Midbrain (tissue), 1 donor: ENCODE results near the gene ZNF526.

ENCODE experiments used
- DNase-seq: peaks from one replicate; lab custom pipeline; 2025; lab: John Stamatoyannopoulos, UW

Gene ZNF526, protein sequence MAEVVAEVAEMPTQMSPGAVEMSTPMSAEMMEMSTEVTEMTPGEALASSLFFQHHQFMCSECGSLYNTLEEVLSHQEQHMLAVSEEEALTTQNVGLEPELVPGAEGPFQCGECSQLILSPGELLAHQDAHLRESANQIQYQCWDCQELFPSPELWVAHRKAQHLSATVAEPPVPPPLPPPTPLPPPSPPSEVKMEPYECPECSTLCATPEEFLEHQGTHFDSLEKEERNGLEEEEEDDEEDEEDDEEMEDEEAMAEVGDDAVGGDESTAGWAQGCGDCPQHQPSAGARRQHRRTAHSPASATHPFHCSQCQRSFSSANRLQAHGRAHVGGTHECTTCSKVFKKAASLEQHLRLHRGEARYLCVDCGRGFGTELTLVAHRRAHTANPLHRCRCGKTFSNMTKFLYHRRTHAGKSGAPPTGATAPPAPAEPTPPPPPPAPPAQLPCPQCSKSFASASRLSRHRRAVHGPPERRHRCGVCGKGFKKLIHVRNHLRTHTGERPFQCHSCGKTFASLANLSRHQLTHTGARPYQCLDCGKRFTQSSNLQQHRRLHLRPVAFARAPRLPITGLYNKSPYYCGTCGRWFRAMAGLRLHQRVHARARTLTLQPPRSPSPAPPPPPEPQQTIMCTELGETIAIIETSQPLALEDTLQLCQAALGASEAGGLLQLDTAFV

DNA sequence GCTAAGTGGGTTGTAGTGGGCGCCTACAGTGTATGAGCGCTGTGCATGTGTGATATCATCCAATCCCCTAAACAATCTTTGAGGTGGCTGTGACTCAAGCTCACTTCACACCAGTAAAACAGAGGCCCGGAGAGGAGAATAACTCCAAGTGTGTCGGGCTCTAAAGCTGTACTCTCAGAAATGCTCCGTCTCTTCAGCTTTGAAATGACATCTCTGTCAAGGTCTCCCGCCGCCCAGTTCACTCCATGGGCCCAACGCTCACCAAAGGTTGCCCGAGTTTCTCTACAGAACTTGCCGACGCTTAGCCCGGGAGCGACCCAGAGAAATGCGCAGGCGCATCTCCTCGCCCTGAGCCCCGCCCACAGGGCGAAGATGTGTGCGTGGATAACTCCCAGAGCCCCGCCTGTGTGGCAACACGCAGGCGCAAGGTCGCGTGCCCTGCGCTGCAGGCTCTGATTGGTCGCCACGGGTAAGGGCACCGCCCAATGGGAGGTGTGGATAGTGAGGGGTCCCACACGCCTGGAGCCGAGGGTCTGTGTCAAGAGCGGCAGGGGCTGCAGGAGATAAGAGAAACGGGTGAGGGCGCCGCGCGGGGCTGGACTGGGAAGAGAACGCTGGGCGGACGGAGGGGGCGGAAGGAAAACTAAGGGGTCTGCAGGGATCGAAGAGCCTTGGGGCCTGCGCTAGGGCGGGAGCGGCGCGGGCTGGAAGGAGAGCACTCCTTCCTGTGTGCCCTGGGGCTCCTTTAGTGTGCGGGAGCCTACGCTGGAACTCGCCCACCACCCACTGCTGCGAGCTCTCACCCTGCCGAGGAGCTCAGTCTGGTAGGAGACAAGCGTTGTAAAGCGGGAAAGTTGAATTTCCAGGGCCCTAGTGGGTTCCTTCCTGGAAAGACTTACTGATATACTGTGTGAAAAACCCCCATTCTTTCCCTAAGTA lies at the start of gene ZNF526:
Gene ZNF526 (plus strand): TSS at position 501 of the 939 bp plus-strand sequence. CDS start 4,092 bp downstream, outside the sequence.
- peak; percentile 96 for DNase-seq

DNA sequence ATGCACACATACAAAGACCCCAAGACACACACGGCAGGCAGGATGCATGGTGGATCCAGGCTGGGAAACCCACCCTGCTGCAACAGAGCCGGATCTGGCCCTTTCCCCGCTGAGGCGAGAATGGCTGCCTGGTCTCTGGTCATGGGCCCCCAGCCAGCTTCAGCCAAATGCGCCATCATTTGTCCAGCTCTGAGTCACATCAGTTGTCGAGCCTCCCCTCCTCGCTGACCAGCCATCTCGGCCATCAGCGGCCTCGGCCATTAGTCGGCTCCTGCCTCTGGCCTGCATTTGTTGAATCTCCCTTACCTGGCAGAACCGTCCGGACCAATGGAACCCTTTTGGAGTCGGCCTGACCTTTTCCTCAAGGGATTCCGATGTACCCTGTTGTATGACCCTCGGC lies 49.4 kb upstream of the ZNF526 start:
- no peak for DNase-seq

DNA sequence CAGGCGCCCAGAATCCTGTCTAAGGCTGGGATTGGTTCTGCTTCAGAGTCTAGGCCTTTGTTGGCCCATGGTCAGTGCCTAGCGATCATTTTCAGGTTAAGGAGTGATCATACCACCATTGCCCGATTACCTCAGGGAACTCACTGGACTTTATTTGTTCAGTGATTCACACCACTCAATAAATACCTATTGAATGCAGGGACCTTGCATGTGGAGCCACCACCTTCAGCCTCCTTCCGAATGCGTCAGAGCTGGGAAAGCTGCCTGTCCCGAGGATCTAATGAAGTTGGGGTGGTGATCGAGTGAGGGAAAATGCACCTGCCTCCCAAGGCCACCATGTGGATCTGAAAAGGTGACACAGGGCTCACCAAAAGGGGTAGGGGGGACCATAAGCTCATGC lies 47.9 kb upstream of the ZNF526 start:
- DNase-seq: no peak

DNA sequence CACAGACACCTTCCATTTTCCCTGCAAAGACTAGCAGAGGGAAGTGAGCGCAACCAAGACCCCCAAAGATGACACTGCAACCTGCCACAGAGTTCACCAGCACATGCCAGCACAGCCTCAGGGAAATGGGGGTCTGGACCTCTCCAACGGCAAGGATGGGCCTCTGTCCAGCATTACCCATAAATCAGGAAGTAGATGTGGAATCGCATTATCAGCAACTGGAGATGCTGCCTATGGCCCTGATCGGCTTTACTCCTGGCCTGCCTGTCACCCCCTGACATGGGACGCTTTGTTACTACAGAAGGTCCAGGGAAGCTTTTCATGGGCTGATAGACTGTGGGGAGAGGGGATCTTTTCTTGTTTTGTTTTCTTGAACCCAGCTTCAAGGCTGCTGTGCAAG lies 46.4 kb upstream of the ZNF526 start:
- DNase-seq: no peak

DNA sequence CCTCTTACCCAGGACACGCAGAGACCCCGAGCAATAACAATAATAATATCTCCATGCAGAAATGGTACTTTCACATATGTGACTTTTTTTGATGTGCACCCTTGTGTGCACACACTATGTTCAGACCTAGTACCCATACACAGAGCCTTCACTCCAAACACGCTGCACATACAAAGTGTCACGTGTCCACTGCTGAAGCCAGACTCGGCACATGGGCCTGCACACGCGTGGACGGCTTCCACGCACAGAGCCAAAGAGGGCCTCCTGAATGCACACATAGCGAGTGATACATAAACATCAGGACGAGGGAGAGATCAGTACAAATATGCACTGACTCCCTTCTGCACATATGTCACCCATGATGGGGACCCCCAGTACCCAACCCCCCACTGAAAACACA lies 45.9 kb upstream of the ZNF526 start:
- no peak for DNase-seq

DNA sequence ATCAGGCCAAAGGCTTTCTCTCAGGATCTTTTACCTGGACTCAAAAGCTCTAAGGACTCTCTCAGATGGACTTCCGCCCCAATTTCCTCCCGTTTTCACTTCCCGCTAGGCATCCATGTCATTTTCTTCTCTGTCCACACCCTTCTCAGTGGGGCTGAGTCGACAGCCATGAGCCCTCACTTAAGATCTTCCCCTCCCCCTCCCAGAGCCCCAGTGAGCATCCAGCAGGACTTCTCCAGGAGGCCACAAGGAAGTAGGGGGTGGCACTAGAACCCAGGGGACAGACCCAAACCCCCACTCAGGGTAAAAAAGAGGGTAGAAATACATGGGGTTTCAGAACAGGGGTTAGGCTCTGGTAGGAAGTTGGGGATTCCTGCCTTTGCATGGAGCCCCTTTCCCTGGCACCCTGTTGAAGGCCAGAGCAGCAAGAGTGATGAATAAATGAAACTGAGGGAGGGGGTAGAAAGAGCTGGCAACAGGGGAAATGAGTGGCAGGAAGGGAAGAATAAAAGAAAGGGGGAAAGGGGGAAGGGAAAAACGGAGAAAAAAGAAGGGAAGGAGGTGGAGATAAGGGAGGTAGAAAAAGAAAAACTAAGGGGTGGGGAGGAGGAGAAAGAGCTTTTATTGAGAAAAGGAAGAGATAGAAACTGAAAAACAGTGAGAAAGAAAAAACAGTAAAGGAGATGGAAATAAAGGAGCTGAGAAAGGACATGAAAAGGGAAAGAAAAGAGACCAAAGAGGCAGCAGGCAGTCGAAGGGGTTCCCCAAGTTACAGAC lies 45.0 kb upstream of the ZNF526 start:
- DNase-seq: no peak

DNA sequence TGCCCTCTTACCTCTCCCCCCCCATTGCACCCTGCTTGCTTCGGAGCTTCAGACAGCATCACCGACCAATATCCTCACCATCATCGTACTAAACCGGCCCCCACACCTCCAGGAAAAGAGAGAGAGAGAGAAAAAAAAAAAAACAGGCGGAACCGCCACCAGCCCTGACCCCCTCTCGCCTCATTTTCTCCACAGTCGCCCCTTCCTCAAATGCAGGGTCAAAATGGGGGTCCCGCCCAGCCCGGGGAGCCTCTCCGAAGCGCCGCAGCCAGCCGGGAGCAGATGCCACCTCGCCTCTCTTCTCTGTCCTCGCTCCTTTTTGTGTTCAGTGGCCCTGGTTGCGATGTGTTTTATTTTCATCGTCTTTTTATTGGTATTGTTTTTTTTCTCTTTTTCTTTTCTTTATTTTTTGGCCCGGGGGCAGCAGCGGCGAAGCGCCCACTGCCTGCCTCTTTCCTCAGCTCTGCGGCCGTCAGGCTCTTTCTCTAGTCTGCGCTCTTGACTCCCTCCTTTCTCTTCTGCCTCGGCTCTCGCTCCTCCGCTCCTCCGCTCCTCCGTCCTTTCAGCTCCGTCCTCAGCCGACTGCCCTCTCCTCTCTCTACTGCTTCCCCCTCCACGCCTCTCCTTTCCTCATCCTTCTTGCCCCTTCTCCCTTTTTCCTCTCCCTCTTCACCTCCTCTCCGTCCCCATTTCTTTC lies 44.0 kb upstream of the ZNF526 start:
- no peak for DNase-seq

DNA sequence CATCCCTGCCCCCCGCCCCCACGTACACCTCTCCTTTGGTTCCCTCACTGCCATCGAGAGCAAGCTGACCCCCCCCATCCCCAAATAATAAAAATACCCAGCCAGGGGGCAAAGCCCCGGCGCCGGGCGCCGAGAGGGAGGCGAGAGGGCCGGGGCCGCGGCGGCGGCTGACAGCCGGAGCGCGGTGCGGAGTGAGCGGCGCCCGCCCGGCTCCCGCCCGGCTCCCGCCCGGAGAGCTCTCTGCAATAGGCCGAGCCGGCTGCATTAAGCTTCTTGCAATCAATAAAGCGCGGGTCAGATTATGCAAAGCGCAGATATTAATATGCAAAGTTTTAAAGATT lies 43.5 kb upstream of the ZNF526 start:
- no peak for DNase-seq

DNA sequence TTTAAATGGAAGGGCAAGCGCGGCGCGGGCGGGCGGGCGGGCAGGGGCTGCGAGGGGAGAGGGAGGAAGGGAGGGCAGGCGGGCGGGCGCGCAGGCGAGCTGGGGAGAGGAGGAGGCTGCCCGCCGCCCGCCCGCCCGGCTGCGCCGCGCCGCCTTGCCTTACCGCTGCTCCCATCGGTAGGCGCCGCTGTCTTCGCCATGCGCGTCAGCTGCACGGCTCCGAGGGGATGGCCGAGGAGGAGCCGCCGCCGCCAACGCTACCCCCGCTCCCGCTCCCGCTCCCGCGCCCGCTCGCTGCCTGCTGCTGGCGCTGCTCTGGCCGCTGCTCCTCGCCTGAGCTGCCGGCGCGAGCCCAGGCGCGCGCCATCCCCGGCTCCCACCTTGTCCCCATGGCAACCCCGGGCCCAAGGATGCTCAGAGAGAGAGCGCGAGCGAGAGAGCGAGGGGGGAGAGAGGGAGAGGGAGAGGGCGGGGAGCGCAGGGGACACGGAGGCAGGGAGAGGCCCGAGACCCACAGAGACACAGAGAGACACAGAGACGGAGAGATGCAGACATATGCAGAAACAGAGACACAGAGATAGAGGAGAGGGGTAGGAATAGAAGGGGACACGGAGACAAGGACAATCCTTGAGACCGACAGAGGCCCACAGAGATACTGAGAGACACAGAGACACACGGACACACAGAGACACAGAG lies 43.0 kb upstream of the ZNF526 start:
- DNase-seq: peak; percentile 76

DNA sequence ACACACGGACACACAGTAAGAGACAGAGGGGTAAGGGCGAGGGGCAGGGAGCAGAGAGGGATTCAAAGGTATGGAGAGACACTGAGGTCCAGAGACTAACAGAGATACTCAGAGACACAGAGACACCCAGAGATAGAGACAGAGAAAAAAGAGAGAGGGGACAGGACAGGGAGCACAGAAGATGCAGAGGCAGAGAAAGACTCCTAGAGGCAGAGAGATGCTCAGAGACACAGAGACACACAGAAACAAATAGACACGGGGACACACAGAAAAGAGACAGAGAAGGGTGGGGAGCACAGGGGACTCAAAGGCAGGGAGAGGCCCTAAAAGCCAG lies 42.5 kb upstream of the ZNF526 start:
- DNase-seq: no peak

DNA sequence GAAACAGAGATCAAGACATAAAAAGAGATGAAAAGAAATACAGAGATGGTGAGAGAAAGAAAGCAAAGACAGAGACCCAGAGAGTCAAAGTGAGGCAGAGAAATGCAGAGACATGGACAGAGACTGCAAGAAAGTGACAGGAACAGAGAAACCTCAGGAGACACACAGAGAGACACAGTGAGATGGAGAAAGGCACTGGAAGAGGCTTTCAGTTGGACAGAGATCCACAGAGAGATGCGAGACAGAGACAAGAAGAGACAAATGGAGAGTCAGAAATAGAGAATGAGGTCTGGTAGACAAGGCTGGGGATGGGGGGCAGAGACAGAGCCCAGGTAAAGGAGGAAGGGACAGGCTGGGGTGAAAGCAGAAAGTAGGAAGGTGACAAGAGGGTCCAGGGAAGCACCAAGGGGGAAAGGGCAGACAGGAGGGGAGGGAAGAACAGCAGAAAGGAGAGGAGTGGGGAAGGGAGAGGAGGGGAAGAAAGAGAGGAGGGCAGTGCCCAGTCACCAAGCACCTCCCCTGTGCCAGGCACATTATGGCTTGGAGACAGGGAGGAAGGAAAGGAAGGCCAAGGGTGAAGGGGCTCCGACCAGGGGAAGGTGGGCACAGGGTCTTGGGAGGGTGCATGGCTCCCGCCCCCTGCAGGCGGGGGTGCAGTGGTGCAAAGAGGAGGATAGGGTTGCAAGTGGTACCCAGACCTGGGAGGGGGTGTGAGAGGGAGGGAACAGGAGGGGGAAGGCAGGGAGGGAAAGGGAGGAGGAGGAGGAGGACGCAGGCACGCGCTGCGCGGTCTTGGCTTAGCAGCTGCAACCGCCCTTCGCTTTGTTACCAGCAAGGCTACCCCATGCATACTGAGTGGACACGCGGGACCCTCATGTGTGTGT lies 41.1 kb upstream of the ZNF526 start:
- no peak for DNase-seq

DNA sequence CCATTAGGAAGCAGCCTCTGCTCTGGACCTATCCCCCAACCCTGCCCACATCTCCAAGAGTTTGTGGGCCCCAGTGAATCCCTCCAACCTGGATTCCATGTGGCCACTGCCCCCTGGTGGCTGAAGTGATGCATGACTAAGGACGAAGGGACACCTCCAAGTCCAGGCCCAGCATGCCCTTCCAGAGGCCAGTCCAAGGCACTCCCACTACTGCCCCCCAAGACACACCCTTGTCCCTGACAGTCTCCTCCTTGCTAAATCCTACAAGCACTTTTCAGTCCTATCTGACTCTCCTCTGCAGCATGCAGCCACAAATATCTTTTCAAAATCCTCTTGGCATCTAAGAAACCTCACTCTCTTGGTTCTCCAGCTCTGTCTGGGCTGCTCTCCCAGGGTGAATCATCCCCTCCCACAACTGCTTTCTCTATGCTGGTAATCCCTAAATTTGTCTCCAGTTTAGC lies 35.7 kb upstream of the ZNF526 start:
- peak; percentile 82 for DNase-seq

DNA sequence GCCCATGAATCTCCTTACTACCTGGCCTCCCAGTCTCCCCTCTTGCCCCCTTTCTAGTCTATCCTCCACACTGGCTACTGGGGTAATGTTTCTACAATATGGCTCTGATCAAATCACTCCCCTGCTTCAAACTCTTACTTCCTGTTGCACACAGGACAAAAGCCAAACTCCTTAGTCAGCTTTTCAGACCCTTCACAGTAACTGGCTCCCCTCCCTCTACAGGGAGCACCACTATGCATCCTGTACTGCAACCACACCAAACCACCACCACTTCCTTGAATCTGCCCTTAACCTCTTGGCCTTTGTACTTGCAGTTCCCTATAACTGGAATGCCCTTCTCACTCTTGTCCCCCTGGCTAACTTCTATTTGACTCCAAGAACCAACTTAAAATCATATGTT lies 34.8 kb upstream of the ZNF526 start:
- peak; percentile 6 for DNase-seq

DNA sequence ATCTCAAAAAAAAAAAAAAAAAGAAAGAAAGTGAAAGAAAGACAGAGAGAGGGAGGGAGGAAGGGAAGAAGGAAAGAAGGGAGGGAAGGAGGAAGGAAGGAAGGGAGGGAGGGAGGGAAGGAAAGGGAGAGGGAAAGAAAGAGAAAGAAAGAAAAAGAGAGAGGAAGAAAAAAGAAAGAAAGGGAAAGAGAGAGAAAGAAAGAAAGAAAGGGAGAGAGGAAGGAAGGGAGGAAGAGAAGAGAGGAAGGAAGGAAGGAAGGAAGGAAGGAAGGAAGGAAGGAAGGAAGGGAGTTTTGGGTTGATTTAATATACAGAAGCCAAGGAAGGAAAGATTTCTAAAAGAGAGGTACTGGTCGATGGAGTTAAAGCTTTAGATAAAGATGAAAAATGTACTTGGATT lies 31.4 kb upstream of the ZNF526 start:
- DNase-seq: no peak

DNA sequence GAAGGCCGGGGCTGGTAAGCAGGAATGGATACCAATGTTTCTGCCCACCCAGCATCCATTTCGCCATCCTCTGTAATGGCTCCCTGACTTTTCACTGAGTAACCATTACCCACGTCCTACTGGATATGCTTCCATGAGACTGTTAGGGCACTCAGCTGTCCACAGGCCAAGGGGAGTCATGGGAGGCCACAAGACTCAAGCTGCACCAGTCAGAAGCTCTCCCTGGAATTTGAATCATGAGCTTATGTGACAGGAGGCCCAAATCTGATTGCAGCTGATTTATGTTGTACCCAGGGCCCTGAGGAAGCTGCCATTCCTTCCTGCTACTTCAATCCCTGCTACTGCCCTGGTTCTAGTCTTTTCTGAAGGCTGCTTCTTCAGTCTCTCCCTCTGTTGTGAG lies 31.0 kb upstream of the ZNF526 start:
- no peak for DNase-seq

DNA sequence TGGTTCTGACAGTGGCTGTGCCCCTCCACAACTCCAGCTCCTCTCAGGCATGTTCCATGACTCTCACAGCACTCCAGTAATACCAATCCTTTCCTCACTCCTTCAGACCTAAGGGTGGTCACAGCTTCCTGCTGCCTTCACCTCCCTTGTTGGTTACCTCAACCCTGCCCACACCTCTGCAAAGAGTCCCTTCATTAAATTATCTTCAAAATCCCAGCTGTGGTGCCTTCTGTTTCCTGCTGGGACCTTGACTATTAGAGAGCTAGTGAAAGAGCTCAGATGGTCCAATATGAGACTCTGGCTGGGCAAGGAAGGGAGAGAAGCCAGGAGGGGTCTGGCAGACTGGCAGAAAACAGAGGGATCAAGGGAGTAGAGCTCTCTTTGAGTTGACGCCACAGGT lies 28.8 kb upstream of the ZNF526 start:
- no peak for DNase-seq

DNA sequence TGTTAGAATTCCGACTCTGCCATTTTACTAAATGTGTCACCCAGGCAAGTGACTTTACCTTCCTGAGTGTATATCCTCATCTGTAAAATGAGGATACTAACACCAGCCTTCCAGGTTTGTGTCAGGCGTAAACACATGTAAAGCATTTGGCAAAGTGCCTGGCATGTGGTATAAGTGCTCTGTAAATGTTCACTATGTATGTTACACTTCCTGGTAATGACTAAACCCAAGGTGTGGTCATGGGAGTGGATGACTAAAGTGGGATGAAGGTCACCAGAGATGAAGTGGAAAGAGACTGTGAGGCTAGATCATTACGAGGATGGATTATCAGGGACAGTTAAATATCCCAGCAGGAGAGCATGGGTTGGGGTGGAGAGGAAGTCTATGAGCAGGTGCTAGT lies 28.3 kb upstream of the ZNF526 start:
- DNase-seq: no peak

DNA sequence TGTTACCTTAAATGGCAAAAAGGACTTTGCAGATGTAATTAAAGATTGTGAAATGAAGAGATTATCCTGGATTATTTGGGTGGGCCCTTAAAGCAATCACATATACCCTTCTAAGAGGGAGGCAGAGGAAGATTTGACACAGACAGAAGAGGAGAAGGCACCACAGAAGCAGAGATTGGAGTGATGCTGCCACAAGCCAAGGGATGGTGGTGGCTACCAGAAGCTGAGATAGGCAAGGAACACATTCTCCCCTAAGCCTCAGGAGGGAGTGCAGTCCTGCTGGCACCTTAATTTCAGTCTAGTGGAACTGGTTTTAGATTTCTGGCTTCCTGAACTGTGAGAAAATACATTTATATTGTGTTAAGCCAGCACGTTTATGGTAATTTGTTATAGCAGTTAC lies 26.8 kb upstream of the ZNF526 start:
- DNase-seq: no peak

DNA sequence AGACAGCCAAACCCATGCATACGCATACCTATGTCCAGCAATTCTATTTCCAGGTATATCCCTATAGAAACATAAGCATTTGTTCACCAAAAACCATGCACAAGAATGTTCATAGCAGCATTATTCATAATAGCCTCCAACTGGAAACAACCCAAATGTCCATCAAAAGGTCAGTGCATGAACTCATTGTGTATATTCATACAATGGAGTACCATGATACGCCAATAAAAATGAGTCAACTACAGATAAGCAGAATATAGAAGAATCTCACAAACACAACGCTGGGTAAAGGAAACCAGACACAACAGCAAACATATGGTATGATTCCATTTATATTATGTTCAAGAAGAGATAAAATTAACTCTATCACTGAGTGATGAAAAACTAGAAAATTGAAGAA lies 26.4 kb upstream of the ZNF526 start:
- DNase-seq: no peak
